ENCODE measurements around the gene ZNF212.
A peak's percentile ranks its signal among the peaks of the same experiment; 100 is the strongest.

DNA sequence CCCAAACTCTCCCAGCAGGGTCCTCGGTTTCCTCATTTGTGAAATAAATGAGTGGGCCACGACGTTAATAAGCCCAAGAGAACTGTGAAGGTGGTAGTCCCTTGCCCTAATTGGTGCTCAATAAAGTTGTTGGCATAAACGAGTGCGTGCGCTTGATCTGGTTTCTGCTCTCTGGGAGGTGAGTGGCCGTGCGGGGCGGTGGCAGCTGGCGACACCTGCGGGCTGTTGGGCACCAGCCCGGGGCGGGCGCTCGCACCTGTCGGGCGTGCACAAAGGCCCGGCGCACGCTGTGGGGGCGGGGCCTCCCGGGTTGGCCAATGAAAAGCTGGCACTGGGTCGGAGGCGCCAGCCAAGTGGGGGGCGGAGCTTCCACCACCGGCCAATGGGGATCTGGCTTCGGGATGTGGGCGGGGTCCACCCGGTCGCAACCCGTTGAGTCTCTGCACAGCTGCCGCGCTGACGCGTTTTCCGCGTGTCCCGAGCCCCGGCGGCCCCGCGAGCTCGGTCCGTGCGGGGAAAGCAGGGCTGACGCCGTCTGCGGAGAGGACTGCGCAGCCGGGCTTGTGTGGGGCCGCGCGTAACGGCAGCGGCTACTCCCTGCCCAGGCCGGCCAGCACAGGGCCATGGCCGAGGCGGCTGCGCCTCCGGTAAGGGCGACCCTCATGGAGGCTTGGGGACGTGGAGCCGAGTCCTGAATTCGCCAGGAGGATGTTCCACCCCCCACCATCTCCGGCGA is 45.6 kb downstream of the ZNF212 start:
- TF ChIP-seq EZH2 (IDR thresholded peaks at IDR 0.05), result no peak
- peak; percentile 77 for TF ChIP-seq POLR2AphosphoS5 (IDR thresholded peaks at IDR 0.05; ENCODE audit: borderline replicate concordance, low read depth, low read length)
